Left ventricle myocardium inferior (tissue), 1 donor: ENCODE data around the gene ZFY. TPM values are rescaled to one million over a fixed set of nuclear protein-coding genes. Genes with fewer than 3 reads are reported as not detected.
"Not testable (repeated sequence)": the region's sequence is repeated elsewhere in the genome, so short reads cannot be mapped to it uniquely, and the experiment has no call there.

Experiments used
- DNase-seq: peaks from one replicate; pipeline ENCODE4 v3.0.0-alpha.2; 2020
- H3K27ac ChIP-seq: fragments of 200-600 bp; replicated peaks from 2 replicates; pipeline ENCODE4 v1.8.0; 2021
- H3K27me3 ChIP-seq: fragments of 200-600 bp; 2 replicates; pipeline ENCODE4 v1.8.0; 2021; ENCODE audit warnings: low read depth
- H3K36me3 ChIP-seq: fragments of 200-600 bp; 2 replicates; pipeline ENCODE4 v1.8.0; 2021
- H3K4me1 ChIP-seq: fragments of 200-600 bp; 2 replicates; pipeline ENCODE4 v1.8.0; 2021
- H3K4me3 ChIP-seq: fragments of 200-600 bp; 2 replicates; pipeline ENCODE4 v1.8.0; 2021; ENCODE audit warnings: mild to moderate bottlenecking, moderate library complexity
- H3K9me3 ChIP-seq: fragments of 200-600 bp; replicated peaks from 2 replicates; pipeline ENCODE4 v1.8.0; 2021
- CTCF ChIP-seq: fragments of 200-600 bp; IDR thresholded peaks from 2 replicates; pipeline ENCODE4 v1.8.0; 2021; ENCODE audit warnings: antibody characterized with exemption, mild to moderate bottlenecking, borderline replicate concordance
- intact Hi-C: fragments of 100-400 bp; cut with micrococcal nuclease; formaldehyde crosslinking; loops from one replicate; pipeline ENCODE4 v1.11.0; 2022
- total RNA-seq: library from RNA; stranded (reverse); fragmentation: NEBNext Ultra II Directional; extraction: Animal tissue kit (Norgen Biotek cat#: 25700); gene quantifications from one replicate; pipeline ENCODE4 v1.2.1, GENCODE V29; 2021
- donor health status: DM: no; HTN: yes; CAD: no; lungs with severe emphysema.

The ZFY gene
- total RNA-seq, 1 donor from 2014 or later: 10.7 TPM

- intact Hi-C loops: no loop called here
- Histone ChIP-seq H3K4me1 (peaks cover 9% of the 10 kb centered on the region), H3K36me3 (no peaks in the 10 kb centered on the region), H3K9me3 (no peaks in the 10 kb centered on the region), H3K27ac (peak overlapping the region; percentile 82), H3K4me3 (peak overlapping the region; percentile 63), H3K27me3 (no peaks in the 10 kb centered on the region)
- TF ChIP-seq CTCF: no peak
- no peak for DNase-seq
Measured at GRCh38 chrY:3002190-3002589, 67.0 kb downstream of the ZFY start.

DNA sequence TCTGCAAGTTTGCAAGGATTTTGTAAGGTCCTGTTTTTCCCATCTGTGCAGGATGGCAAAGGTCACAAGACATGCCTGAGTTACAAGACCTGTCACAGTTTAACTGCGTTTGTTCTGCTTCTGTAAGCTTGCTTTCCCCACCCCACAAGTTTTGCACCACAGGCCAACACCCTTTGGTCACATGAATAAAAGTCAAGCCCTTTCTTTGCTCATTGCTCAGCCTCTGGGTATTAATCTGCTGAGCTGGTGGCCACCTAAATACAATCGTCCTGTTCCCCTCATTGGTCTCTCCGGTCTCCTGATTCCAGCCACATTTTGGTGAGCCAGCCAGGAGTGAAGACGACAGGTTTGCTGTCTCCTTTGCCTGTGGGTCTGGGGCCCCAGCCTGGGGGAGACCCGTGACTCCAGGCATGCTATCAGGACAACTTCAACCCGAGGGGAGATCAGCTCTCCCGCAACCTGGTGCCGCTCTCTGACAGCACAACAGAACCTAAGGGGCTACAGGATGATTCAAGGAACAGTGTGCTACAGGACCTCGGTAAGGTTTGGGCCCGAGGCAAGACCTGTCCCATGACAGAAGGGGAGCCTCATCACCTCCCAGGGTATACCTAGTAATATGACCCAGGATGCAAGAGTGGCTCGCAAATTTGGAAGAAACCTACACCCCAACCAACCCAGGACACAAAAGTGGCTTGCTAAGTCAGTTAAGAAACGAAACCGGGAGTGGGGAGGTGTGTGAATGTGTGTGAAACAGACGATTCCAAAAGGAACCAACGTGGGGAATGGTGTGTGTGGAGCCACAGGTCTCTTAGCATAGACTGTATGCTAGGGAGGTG lies 67.7 kb downstream of the ZFY start:
- H3K36me3 ChIP-seq: no peaks in the 10 kb centered on the region
- intact Hi-C loops: no loop called here
- DNase-seq: no peak
- H3K4me1 ChIP-seq: peaks cover 9% of the 10 kb centered on the region
- TF ChIP-seq CTCF: no peak
- peak overlapping the region; percentile 82 for H3K27ac ChIP-seq
- no peaks in the 10 kb centered on the region for H3K27me3 ChIP-seq
- H3K9me3 ChIP-seq: no peaks in the 10 kb centered on the region
- peak overlapping the region; percentile 63 for H3K4me3 ChIP-seq

DNA sequence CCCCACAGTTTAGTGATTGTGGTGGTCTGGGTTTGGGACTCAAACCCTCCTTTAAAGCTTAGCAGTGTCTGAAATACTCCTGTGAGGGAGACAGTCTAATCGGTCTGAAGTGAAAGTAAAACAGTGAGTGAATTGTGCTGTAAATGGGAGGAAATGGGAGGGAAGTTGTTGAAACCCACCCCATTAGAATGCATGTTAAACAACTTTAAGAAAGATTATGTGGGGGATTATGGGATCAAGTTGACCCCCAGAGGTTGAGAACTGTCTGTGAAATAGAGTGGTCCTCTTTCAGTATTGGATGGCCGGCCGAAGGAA lies 68.3 kb downstream of the ZFY start:
- peak overlapping the region; percentile 82 for H3K27ac ChIP-seq
- TF ChIP-seq CTCF: no peak
- no peaks in the 10 kb centered on the region for H3K9me3 ChIP-seq
- H3K27me3 ChIP-seq: no peaks in the 10 kb centered on the region
- H3K4me1 ChIP-seq: peaks cover 9% of the 10 kb centered on the region
- peak overlapping the region; percentile 63 for H3K4me3 ChIP-seq
- DNase-seq: no peak
- intact Hi-C loops: no loop called here
- no peaks in the 10 kb centered on the region for H3K36me3 ChIP-seq

- no peaks in the 10 kb centered on the region for H3K36me3 ChIP-seq
- TF ChIP-seq CTCF: no peak
- H3K4me1 ChIP-seq: peaks cover 9% of the 10 kb centered on the region
- peak overlapping the region; percentile 63 for H3K4me3 ChIP-seq
- no peaks in the 10 kb centered on the region for H3K9me3 ChIP-seq
- intact Hi-C loops: no loop called here
- H3K27me3 ChIP-seq: no peaks in the 10 kb centered on the region
- peak overlapping the region; percentile 82 for H3K27ac ChIP-seq
- no peak for DNase-seq
Measured at GRCh38 chrY:3003846-3004245, 68.7 kb downstream of the ZFY start.

GRCh38 chrY:3006031-3006430 lies 70.8 kb downstream of the ZFY start:
- H3K27me3 ChIP-seq, DNase-seq, H3K4me1 ChIP-seq, H3K27ac ChIP-seq, H3K4me3 ChIP-seq, H3K9me3 ChIP-seq, H3K36me3 ChIP-seq, intact Hi-C loops: not testable (repeated sequence)

- Histone ChIP-seq H3K9me3 (no peaks in the 10 kb centered on the region), H3K4me1 (peaks cover 5% of the 10 kb centered on the region), H3K27me3 (no peaks in the 10 kb centered on the region), H3K27ac (no peak overlapping the region), H3K4me3 (no peak overlapping the region), H3K36me3 (no peaks in the 10 kb centered on the region)
- intact Hi-C loops: no loop called here
- no peak for TF ChIP-seq CTCF
- DNase-seq: no peak
Measured at GRCh38 chrY:3007967-3008366, 72.8 kb downstream of the ZFY start.
